Large intestine (tissue), 3 donors: ENCODE measurements around the gene PLA2G4B. TPM values are rescaled to one million over a fixed set of nuclear protein-coding genes. Genes with fewer than 3 reads are reported as not detected.
A peak's percentile ranks its signal among the peaks of the same experiment; 100 is the strongest.

ENCODE experiments used
- DNase-seq, 2 donors: peaks; one replicate each; pipeline versions ENCODE4 v3.0.0 to v3.0.0-alpha.2; 2013
- H3K27ac ChIP-seq: one replicate; pipeline ENCODE4 v1.5.1; 2013; ENCODE audit warnings: low read length
- H3K27me3 ChIP-seq: 2 replicates; pipeline ENCODE4 v1.6.1; 2013; ENCODE audit warnings: low read length; ENCODE audit not compliant: control insufficient read depth, insufficient read depth
- H3K36me3 ChIP-seq: 2 replicates; pipeline ENCODE4 v1.6.1; 2013; ENCODE audit warnings: low read length; ENCODE audit not compliant: control insufficient read depth, insufficient read depth
- H3K4me1 ChIP-seq: one replicate; pipeline ENCODE4 v1.6.1; 2013; ENCODE audit warnings: low read length; ENCODE audit not compliant: control insufficient read depth, insufficient read depth
- H3K4me3 ChIP-seq: one replicate; pipeline ENCODE4 v1.5.1; 2013; ENCODE audit warnings: low read length
- H3K9me3 ChIP-seq: one replicate; pipeline ENCODE4 v1.6.1; 2013; ENCODE audit warnings: mild to moderate bottlenecking, low read depth, low read length, moderate library complexity; ENCODE audit not compliant: control insufficient read depth
- WGBS: methylation state at CpG from one replicate; pipeline ENCODE4 v1.1.5; 2013; ENCODE audit warnings: low lambda C conversion rate; ENCODE audit not compliant: insufficient coverage; 5-methylcytosine and 5-hydroxymethylcytosine counted together
- polyA plus RNA-seq: library from polyadenylated mRNA; unstranded; fragments of 120-200 nt; gene quantifications from one replicate; pipeline ENCODE4 v1.2.1, GENCODE V29; 2013

The PLA2G4B gene
- polyA plus RNA-seq, 1 donor, result 10.4 TPM

DNA sequence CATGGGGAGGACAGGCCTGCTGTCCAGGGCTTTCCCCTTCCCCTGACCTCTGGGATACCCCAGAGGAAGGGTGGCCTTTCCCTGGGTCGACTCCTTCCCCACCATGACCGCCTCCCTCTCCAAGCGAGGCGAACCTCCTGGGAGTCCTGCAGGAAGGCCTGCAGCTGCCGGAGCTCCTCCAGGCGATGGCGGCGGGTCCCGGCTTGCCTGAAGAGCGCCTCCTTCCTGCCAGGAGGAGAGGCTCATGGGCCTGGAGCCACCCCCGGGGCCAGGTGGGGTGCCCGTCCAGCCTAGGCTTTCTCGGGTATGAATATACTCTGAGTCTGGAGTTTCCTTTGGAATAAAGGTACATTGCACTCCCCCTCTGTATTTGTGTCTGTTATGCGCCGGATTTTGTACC lies 20.1 kb downstream of the PLA2G4B start:
- H3K4me1 ChIP-seq, result no peaks in the 10 kb centered on the region
- WGBS, result 100% methylated on average over 2 of the region's 15 CpGs

DNA sequence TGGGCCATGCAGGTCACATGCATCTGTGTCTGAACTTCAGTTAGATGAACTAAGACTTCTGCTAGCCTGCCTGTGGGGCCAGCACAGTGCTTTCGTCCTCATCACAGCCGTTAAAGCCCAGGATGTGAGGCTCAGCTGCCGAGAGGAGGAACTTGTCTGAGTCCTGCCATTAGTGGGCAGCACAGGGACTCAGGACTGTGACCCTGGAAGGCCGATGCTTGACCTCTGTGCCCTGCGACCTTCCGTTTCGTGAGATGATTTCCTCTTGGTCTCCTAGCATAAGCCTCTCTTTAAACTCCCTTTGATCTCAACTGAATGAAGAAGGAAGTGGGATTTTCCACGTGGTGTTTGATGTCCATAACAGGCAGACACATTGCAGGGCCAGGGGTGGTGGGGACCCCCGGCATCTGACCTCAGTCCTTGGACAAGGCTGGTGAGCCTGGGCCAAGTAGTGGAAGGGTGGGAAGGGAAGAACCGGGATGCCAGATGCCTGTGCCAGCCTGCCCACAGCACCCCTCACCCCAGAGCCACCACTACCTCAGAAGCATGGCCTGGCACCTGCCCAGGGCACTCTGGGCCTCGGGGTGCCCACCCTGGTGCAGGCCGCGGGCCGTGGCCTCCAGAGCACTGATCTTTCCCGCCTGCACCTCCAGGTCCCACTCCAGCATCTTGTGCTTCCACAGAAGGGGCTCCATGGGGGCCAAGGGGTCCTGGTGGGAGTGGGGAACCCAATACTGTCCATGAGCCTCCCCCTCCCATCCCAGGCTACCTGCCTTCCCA lies 21.6 kb downstream of the PLA2G4B start:
- Histone ChIP-seq H3K36me3 (no peaks in the 10 kb centered on the region), H3K9me3 (no peaks in the 10 kb centered on the region), H3K27me3 (no peaks in the 10 kb centered on the region), H3K4me1 (no peaks in the 10 kb centered on the region), H3K4me3 (no peak overlapping the region), H3K27ac (no peak overlapping the region)
- DNase-seq, result no peak
- no CpG with 5 or more reads among the region's 15 CpGs for WGBS

More for the DNA sequence above, 20.1 kb downstream of the PLA2G4B start:
- Histone ChIP-seq H3K27ac (no peak overlapping the region), H3K36me3 (no peaks in the 10 kb centered on the region), H3K9me3 (no peaks in the 10 kb centered on the region), H3K4me3 (no peak overlapping the region), H3K27me3 (no peaks in the 10 kb centered on the region)
- no peak for DNase-seq

DNA sequence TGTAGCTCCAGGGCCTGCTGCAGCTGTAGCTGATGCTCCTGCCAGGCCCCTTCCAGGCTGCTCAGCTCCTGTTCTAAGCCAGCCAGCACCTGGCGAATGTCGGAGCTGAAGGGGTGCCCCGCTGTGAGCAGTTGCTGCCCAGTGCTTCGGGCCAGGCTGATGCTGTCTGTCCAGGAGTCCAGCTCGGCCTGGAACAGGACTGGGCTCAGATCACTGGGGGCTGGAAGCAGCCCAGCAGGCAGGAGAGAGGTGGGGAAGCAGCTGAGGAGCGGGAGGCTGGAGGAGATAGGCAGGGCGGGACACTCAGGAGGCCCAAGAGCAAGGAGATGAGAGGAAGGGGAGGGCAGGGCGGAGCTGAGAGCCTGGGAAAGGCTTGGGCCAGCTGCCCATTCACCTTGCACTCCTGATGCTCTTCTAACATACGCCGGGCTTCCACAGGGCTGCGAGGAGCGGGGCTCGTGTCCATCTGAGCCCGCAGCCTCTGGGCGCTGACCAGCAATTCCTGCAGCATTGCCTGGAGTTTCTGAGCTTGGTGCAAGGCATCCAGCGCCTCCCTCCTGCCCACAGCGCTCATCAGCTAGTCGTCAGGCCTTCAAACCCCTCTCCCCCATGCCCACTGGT lies 23.2 kb downstream of the PLA2G4B start:
- Histone ChIP-seq H3K27me3 (no peaks in the 10 kb centered on the region), H3K36me3 (no peaks in the 10 kb centered on the region), H3K27ac (no peak overlapping the region), H3K4me1 (peaks cover 12% of the 10 kb centered on the region), H3K9me3 (no peaks in the 10 kb centered on the region), H3K4me3 (no peak overlapping the region)
- DNase-seq, result no peak
- WGBS, result no CpG with 5 or more reads among the region's 18 CpGs

GRCh38 chr15:41862515-41863116 lies 24.0 kb downstream of the PLA2G4B start:
- Histone ChIP-seq H3K27ac (no peak overlapping the region), H3K36me3 (no peaks in the 10 kb centered on the region), H3K27me3 (no peaks in the 10 kb centered on the region), H3K4me3 (no peak overlapping the region), H3K4me1 (peaks cover 13% of the 10 kb centered on the region), H3K9me3 (no peaks in the 10 kb centered on the region)
- DNase-seq, result no peak
- WGBS, result no CpG with 5 or more reads among the region's 19 CpGs

- H3K4me1 ChIP-seq, result peaks cover 13% of the 10 kb centered on the region
- no peaks in the 10 kb centered on the region for H3K27me3 ChIP-seq
- H3K4me3 ChIP-seq, result no peak overlapping the region
- no peaks in the 10 kb centered on the region for H3K9me3 ChIP-seq
- DNase-seq, result no peak
- H3K36me3 ChIP-seq, result no peaks in the 10 kb centered on the region
- no peak overlapping the region for H3K27ac ChIP-seq
- WGBS, result no CpG with 5 or more reads among the region's 18 CpGs
Measured at GRCh38 chr15:41865490-41866055, 26.9 kb downstream of the PLA2G4B start.

DNA sequence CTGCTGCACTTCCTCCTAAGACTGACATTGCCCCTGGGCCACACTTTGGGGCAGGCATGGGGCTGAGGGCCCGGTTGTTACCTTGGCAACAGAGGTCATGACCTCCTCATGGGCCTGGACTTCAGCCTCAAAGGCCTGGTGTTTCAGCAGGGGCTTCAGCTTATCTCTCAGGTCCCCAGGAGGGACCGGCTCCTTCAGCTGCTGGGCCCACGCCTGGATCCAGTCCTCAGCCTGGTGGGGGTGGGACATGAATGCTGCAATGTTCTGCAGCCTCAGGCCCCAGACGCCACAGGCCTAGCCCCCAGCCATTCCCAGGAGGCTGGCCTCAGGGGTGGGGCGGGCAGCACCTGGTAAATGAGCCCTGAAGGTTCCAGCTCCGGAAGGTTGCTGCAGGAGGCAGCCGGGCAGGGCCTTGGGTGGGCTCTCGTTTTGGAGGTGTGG lies 27.6 kb downstream of the PLA2G4B start:
- peak; percentile 37 to 66 for DNase-seq
- H3K27me3 ChIP-seq, result no peaks in the 10 kb centered on the region
- peaks cover 13% of the 10 kb centered on the region for H3K4me1 ChIP-seq
- H3K9me3 ChIP-seq, result no peaks in the 10 kb centered on the region
- no peak overlapping the region for H3K4me3 ChIP-seq
- WGBS, result no CpG with 5 or more reads among the region's 8 CpGs
- no peak overlapping the region for H3K27ac ChIP-seq
- no peaks in the 10 kb centered on the region for H3K36me3 ChIP-seq

DNA sequence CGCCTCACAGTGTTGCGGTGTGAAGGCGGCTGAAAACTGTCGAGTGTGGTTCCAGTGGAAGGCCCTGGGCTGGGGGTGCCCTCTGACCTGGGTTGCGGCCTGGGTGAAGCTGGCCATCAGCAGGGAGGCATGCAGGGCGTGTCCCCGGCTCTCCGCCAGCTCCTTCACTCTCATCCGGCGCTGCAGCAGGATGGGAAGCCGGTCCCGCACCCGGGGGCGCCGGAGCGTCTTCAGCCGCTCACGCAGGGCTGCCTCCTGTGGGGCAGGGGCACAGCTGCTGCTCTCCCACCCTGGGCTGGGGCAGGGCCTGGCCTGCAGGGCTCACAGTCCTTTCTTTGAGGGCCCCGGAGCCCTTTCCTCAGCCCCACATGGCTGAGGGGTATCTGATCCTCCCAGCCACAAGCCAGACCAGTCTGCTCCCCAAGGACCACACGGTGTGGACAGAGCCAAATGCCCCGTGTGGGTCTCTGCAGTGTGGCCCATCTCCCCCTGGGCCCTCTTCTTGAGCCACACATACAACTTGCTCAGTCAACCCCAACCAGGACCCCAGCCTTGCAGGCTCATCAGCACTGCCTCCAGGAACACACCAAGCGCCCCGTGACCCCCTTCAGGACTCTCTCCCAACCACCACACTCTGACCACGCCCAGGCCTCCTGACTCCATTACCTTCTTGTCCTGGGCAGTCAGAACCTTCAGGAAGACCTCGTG lies 28.4 kb downstream of the PLA2G4B start:
- DNase-seq, result no peak
- H3K4me3 ChIP-seq, result no peak overlapping the region
- no CpG with 5 or more reads among the region's 25 CpGs for WGBS

DNA sequence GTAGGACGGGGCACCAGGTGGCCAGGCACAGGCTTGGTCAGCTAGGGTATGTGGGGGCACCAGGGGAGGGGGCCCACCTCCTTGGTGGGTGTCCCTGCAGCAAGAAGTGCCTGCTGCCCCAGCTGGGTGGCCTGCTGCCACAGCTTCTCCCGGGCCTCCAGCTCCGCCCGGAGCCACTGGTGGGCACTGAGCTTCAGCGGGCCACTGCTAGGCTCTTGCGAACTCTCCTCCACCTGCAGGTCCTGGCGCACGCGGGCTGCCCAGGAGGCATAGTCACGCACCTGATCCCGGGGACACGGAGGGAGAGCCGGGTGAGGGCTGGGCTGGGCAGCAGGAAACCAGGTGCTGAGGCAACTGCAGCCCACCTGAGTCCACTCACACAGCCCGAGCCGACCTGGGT lies 29.7 kb downstream of the PLA2G4B start:
- WGBS, result no CpG with 5 or more reads among the region's 15 CpGs
- H3K4me1 ChIP-seq, result peaks cover 13% of the 10 kb centered on the region

More for the DNA sequence above, 28.4 kb downstream of the PLA2G4B start:
- H3K4me1 ChIP-seq, result peaks cover 13% of the 10 kb centered on the region
- H3K36me3 ChIP-seq, result no peaks in the 10 kb centered on the region
- H3K27me3 ChIP-seq, result no peaks in the 10 kb centered on the region
- H3K27ac ChIP-seq, result no peak overlapping the region
- no peaks in the 10 kb centered on the region for H3K9me3 ChIP-seq

DNA sequence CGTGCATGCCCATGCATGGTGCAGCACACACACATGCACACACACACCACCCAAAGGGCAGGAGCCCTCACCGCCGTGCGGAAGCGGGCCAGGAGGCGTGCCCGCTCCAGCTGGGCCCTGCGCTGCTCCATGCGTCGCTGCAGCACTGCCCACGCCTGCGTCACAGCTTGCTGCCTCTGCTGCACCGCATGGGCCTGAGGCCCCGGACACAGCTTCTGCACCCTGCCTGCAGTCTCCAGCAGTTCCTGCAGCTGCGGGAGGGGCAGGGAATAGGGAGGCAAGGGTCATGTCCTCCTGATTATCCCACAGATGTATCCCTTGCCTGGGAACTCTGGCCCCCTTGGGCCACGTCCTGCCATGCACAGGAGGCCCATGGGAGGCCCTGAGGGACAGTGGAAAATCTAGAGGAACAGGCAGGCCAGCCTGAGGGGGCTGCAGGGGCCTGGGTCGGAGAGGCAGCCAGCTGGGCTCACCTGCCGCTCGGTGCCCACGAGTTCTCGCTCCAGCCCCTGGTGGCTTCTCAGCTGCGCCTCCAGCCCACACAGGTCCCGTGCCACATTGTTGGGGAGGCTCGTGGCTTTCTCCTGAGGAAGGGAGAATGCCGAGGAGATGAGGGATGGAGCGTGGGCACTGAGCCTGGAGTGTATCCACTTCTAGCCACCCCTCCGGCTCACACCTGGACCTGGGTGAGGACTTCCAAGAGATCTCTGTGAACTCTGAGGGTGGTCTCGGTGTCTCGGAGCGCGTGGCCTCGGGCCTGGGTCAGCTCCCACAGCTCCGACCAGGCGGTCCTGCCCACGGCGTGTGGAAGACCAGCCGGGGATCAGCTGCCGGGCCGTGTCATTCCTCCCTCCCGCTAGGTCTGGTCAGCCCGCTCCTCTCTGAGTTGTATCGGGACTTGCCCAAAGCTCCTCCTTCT lies 31.4 kb downstream of the PLA2G4B start:
- Histone ChIP-seq H3K27me3 (no peaks in the 10 kb centered on the region), H3K27ac (no peak overlapping the region), H3K4me3 (no peak overlapping the region), H3K9me3 (no peaks in the 10 kb centered on the region), H3K4me1 (peaks cover 13% of the 10 kb centered on the region), H3K36me3 (no peaks in the 10 kb centered on the region)
- no peak for DNase-seq
- no CpG with 5 or more reads among the region's 42 CpGs for WGBS

More for the DNA sequence above, 29.7 kb downstream of the PLA2G4B start:
- DNase-seq, result no peak
- Histone ChIP-seq H3K4me3 (no peak overlapping the region), H3K36me3 (no peaks in the 10 kb centered on the region), H3K27me3 (no peaks in the 10 kb centered on the region), H3K27ac (no peak overlapping the region), H3K9me3 (no peaks in the 10 kb centered on the region)
